Measurements from ENCODE around the gene SUSD4.

The SUSD4 gene

GRCh38 chr1:223208164-223209076, 155.6 kb downstream of the SUSD4 start:
- DNase-seq = peak; percentile 19

DNA sequence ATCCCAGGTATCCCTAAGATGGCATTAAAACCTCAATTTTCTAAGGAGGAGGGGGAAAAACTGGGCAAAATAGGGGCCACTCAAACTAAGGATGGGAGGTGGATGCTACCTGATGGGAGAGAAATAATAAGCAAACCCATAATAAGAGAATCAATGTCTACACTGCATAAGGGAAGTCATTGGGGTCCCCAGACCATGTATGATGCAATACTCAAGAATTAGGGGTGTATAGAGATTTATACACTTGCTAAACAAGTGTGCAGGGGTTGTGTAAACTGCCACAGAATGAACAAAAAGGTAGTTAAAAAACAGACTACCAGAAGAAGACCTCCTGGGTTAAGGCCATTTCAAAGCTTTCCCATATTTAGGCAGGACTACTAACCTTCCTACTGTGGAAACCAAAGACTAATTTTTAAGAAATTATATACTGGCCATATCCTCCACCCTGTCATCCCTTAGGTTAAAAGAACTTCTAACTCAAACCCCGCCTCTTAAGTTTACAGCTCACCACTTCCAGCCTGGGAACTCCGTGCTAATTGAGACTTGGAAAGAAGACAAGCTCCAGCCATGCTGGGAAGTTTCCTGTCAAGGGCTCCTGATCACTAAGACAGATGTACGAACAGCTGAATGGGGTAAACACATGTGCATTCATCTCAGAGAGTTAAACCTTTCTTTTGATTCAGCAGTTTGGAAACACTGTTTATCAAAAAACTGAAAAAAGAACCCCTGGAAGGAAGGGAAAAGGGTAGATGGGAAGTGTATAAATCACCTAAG, 156.5 kb downstream of the SUSD4 start:
- DNase-seq = peak; percentile 61

DNA sequence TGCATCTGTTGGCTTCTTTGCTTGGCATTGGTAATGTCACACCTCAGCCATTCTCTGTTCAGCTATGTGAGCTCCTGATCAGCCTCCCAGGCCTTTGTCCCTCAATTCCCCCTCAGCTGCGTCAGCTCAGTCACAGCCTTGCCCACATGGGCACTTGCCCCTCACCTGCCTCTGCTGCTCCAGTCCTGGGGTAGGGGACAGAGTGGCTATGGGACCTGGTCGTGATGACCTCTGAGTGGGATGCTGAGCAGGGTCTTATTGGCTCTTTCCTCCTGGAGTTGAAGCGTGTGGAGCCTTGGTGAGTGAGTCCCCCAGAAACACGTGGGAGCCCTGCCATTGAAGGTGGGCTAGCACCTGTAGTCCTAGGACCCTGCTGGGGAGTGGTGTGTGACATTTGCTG, 159.6 kb downstream of the SUSD4 start:
- no peak for DNase-seq

DNA sequence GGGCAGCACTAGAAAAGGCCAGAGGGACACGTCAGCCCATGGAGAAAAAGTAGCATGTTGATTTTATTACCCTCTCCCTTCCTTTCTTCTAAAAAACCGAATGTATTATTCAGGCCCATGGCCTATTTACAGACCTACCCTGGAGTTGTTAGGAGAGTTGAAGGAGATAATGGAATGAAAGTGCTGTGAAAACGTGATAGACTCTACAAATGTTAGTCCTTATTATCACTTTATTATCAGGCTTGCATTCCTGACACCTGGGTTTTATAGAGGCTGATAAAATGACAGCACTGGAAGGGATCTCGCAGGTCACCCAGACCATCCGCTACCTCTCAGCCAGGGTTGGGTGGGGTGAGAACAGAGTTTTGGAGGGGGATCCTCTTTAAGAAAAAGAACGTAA, 160.3 kb downstream of the SUSD4 start:
- DNase-seq = no peak

DNA sequence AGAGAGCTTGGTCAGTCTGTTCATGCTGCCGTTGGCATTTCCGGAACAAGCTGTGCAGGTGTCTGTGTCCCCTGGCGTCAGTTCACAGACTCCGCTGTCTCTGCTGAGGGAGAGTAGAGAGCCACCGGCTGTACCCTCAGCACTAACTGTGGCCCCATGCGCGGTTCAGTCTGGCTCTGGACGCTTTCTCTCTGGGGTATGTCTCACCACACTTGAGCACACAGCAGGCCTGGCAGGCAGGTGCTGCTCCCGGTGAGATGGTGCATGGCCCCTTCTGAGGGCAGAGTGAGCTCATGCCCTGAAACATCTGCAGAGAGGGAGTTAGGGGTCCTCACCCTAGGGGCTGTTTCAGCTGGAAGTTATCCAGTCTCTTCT, 161.0 kb downstream of the SUSD4 start:
- no peak for DNase-seq

- DNase-seq = no peak
Measured at GRCh38 chr1:223202376-223203033, 161.5 kb downstream of the SUSD4 start.

DNA sequence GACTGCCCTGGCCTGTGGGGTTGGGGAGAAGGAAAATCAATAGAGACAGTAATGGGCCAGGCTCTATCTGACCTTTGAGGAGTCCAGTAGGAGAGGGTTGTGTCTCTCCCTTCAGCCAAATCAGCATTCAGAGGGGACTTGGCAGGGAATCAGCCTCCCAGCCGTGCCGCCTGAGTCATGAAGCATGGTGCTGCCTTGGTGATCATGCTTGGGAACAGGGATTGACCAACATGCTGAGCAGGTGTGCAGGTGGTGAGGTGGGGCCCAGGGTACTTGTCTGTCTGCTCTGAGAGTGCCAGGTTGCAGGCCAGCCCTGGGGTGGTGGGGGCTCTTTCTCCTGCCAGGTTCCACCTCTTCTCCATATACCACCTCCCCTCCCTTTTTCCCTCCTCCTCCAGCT, 162.0 kb downstream of the SUSD4 start:
- DNase-seq = no peak

DNA sequence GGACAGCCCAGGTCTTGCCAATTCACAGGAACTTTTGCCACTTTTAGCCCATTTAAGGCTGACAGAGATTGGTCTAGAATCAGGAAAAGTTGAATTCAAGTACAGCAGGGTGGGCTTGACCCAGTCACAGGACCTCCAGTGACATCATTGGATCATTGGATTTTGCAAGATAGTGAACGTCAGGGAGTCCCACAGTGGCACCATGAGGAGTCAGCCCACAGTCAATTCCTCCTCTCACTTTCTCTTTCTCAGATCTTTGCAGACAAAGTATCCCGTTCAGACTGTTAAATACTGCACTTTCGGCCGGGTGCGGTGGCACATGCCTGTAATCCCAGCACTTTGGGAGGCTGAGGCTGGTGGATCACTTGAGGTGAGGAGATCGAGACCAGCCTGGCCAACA, 163.1 kb downstream of the SUSD4 start:
- no peak for DNase-seq

DNA sequence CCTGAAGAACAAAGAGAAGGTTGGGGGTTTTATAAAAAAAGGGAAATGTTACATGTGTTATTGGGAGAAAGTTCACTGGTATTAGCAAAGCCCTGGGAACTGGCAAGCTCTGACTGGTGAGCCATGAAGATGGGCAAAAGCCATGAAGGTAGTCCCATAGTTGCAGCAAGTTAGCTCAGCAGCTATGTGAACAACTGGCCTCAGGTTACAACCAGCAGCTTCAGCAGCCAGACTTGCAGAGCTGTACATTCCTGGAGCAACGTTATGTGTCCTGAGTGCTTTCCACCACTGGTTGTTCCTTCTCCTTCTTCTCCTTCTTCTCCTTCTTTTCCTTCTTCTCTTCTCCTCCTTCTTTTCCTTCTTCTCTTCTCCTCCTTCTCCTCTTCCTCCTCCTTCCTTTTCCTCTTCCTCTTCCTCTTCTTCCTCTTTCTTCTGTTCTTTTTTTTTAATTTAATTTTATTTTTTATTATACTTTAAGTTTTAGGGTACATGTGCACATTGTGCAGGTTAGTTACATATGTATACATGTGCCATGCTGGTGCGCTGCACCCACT, 164.8 kb downstream of the SUSD4 start:
- DNase-seq = no peak

GRCh38 chr1:223198628-223198965, 165.4 kb downstream of the SUSD4 start:
- no peak for DNase-seq

DNA sequence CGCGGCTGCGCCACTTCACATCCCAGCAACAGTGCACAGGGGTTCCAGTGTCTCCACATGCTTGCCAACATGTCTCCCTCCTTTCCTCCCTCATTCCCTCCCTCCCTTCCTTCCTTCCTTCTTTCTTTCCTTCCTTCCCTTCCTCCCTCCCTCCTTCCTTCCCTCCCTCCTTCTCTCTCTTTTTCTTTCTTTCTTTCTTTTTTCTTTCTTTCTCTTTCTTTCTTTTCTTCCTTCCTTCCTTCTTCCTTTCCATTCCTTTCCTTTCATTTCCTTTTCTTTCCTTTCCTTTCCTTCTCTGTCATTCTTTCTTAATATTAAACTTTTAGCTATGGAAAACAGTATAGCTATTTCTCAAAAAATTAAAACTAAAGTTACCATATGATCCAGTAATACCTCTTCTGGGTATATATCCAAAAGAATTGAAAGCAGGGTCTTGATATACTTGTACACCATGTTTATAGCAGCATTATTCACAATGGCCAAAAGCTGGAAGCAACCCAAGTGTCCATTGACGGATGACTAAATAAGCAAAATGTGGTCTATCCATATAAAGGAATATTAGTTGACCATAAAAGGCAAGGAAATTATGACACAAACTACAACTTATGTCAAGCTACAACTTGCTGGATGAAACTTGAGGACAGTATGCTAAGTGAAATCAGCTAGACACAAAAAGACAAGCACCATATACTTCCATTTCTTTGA, 165.9 kb downstream of the SUSD4 start:
- DNase-seq = no peak

GRCh38 chr1:223189903-223190724, 173.9 kb downstream of the SUSD4 start:
- DNase-seq = peak; percentile 54

DNA sequence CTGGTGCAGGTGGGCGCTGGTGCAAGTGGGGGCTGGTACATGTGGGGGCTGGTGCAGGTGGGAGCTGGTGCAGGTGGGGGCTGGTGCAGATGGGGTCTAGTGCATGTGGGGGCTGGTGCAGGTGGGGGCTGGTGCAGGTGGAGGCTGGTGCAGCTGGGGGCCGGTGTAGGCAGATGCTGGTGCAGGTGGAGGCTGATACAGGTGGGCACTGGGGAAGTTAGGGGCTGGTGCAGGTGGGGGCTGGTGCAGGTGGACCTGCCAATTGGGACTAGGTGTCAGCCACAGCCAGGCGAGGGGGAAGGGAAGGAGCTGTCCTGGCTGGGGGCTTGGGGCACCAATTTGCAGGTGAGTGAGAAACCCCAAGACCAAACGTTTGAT, 174.5 kb downstream of the SUSD4 start:
- DNase-seq = no peak

GRCh38 chr1:223188618-223189356, 175.2 kb downstream of the SUSD4 start:
- no peak for DNase-seq

GRCh38 chr1:223186800-223187199, 177.2 kb downstream of the SUSD4 start:
- no peak for DNase-seq

DNA sequence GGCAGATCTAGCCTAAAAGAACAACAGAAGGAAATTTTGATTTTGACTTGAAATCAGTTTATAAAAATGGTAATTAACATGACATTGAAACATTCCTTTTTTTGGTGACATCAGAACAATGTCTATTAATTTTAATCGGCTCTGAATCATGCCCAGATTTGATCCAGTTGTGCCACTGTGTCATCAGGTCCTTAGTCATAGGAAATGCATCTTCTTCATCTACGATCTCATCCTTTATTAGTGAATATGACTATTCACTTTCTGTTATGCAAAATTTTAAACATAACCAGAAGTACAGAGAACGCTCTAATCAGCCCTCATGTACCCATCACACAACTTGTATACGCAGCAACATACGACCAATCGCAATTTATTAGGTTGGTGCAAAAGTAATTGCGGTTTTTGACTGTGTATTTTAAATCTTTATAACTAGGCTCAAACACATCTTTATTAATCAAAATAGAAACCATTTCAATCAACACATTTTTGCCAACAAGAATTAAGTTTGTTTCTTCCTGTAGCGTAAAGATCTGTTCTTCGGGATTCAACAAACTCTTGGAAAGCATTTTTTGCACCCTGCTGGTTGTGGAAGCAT, 180.6 kb downstream of the SUSD4 start:
- DNase-seq = peak; percentile 26

DNA sequence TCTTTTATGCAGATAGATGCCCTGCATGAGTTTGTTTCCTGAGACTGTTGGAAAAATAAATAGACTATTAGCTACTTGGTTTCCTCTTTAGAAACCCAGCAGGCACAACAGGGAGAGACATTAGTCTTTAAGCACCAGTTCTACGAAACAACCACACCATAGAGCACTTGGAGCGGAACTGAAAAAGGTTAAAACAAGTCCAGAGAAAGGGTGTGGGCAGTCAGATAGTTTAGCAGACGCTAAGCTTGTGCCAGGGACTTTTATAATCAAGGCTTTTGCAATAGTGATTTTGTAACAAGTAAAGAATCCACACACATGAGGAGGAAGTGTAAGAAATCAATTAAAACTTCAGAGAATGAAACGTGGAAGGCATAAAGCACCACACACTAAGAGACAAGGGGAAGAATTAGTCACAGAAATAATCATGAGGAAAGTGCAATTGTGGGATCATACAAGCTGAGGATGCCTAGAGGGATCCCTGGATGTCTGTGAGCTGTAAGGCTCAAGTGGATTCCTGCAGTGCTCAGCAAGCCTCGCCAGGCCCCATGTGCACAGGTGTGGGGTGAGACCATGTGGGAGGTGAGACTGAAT, 183.2 kb downstream of the SUSD4 start:
- DNase-seq = peak; percentile 56

DNA sequence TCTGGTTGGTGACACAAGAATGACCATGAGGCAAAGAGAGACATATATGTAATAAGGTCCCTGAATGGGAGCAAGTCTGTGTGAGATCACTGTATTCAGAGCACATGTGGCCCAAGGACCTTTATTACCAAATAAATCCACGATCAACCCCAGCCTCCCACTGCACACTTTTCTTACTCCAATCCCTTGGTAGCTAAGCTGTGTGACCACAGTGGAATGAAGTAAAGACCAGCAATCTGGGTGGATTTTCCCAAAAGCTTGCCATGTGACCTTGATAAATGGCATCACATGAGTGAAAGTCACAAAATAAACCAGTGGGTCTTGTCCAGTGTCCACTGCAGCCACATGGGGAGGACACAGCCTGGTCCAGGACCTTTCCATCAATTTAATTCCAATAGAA, 184.2 kb downstream of the SUSD4 start:
- DNase-seq = no peak

GRCh38 chr1:223179280-223179679, 184.7 kb downstream of the SUSD4 start:
- DNase-seq = no peak

- DNase-seq = no peak
Measured at GRCh38 chr1:223177681-223178080, 186.3 kb downstream of the SUSD4 start.

All from fibroblast of skin of right quadriceps (primary cell).